GM21619 (cell line): ENCODE measurements around the gene MAP2K1.
"Not testable (repeated sequence)": the region's sequence is repeated elsewhere in the genome, so short reads cannot be mapped to it uniquely, and the experiment has no call there.

Experiments used
- ATAC-seq: cut with Tn5 transposase; IDR thresholded peaks from one replicate; pipeline ENCODE4 v1.9.1; 2021; ENCODE audit not compliant: unreplicated experiment

MAP2K1 gene

DNA sequence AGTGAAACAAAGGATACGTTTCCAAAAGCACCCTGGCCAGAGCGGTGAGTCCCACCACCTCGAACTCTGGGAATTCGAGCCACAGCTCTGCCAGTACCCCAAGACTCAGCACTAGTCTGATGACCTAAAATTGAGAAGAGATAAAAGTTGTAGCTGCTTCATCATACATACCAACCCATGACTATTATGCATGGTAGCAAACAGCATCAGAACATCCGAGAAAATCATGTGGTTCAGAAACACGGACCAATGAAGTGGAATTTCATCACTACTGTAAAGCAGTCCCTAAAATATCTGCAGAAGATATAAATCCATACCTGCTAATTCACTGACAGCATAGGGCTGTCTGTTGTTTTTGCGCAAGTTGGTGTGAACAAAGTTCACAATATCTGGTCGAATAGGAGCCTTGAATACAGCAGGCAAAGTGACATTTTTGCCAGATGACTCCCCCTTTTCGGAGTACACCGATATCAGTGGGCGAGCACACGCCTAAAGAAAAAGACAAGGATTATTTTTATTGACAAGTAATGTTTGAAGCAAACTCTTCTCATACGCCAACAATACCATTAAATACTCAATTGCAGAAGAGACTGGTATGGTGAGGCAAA, 116.4 kb downstream of the MAP2K1 start:
- not testable (repeated sequence) for ATAC-seq

- no peak for ATAC-seq
Measured at GRCh38 chr15:66503780-66504562, 117.3 kb downstream of the MAP2K1 start.

DNA sequence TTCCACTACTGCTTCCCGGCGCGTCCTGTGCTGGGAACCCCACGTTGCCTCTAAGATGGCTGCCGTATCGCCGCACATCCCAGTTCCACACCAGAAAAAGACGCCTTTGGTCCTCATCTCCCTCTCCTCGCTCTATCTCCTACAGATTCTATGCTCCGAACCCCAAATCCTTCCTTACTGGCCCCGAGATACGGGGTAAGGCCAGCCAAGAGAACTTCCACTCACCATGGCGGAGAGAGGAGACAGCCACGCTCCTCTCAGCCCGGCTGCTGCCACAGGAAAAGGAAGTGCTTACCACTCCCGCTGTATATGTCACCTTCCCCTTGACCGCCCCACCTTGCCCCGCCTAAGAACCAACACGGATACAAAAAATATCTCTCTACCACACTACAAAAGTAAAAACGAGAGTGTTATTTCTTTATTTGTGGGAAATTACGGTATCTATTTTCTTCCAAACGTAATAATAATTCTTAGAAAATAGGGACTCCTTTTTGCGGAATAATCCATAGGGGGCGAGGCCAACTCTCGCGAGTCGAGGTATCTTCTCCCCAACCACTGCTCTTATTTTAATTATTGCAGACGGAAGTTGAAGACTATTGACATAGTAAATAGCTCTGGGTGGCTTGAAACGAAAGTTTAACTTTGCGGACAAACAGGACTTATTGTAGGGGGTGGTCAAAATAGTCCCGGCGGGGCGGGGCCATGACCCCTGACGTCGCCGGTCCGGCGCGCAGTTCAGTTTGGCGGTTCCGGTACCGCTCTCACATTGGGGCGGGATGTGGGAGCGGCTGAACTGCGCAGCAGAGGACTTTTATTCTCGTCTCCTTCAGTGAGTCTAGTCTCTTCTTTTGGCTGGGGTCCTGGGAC, 118.1 kb downstream of the MAP2K1 start, which contains the start of the genes RPL4 and ZWILCH:
RPL4 (minus strand) TSS at position 293 of the 867 bp plus-strand sequence; CDS start at position 228, 65 bp downstream.
ZWILCH (plus strand) TSS at position 764 of the 867 bp plus-strand sequence; CDS start at position 777, 13 bp downstream.
- peak; percentile 75 for ATAC-seq

GRCh38 chr15:66505430-66505811, 118.7 kb downstream of the MAP2K1 start:
- no peak for ATAC-seq

GRCh38 chr15:66505818-66506217, 119.1 kb downstream of the MAP2K1 start:
- ATAC-seq: no peak

GRCh38 chr15:66508293-66508883, 121.7 kb downstream of the MAP2K1 start:
- no peak for ATAC-seq

- ATAC-seq: no peak
Measured at GRCh38 chr15:66514586-66514985, 127.9 kb downstream of the MAP2K1 start.

DNA sequence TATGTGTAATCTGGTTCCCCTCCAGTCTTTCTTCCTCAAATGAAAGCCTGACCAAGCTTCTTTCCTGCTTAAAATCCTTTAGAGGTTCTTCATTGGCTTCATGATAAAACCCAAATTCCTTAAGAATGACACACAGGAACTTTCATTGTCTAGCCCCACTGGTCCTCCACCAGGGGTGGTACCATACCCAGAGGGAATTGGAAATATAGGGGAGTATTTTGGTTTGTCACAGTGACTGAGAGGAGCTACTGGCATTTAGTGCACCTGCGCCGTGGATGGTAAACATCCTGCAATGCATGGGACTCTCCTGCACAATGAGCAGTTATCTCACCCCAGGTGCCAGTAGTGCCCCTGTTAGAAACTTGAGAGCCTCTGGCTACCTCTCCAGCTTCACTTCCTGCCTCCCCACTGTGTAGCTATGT, 129.2 kb downstream of the MAP2K1 start:
- ATAC-seq: no peak

DNA sequence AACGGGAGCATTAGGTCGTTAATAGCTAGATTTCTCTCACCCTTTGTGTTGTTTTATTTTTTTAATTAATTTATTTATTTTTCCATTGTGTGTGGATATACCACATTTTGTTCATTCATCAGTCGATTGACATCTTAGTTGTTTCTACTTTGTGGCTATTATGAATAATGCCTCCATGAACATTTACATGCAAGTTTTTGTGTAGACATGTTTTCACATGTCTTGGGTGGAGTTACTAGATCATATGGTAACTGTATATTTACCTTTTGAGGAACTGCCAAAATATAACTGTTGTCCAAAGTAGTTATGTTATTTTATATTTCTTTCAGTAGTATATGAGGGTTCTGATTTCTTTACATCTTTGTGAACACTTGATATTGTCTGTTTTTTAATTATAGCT, 137.2 kb downstream of the MAP2K1 start:
- no peak for ATAC-seq

- ATAC-seq: no peak
Measured at GRCh38 chr15:66524838-66525237, 138.1 kb downstream of the MAP2K1 start.

DNA sequence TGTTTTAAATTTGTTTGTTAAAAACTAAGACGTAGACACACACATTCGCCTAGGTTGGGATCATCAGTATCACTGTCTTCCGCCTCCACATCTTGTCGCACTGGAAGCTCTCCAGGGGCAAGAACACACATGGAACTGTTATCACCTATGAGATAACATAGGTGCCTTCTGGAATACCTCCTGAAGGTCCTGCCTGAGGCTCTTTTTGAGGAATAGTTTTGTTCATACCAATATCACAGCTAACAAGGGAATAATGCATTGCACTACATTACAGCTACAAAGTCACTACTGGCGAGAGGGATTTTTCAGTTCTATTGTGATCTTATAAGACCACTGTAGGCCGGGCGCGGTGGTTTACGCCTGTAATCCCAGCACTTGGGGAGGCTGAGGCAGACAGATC, 148.3 kb downstream of the MAP2K1 start:
- ATAC-seq: no peak
